ENCODE results near the gene CNTRL. TPM values are rescaled to one million over a fixed set of nuclear protein-coding genes. Genes with fewer than 3 reads are reported as not detected.

CNTRL gene
- total RNA-seq, 3 donors from 2014 or later (not counting 1 experiment from before 2014, with no cell fraction given): 59.1 to 74.3 (median 60.0) TPM

DNA sequence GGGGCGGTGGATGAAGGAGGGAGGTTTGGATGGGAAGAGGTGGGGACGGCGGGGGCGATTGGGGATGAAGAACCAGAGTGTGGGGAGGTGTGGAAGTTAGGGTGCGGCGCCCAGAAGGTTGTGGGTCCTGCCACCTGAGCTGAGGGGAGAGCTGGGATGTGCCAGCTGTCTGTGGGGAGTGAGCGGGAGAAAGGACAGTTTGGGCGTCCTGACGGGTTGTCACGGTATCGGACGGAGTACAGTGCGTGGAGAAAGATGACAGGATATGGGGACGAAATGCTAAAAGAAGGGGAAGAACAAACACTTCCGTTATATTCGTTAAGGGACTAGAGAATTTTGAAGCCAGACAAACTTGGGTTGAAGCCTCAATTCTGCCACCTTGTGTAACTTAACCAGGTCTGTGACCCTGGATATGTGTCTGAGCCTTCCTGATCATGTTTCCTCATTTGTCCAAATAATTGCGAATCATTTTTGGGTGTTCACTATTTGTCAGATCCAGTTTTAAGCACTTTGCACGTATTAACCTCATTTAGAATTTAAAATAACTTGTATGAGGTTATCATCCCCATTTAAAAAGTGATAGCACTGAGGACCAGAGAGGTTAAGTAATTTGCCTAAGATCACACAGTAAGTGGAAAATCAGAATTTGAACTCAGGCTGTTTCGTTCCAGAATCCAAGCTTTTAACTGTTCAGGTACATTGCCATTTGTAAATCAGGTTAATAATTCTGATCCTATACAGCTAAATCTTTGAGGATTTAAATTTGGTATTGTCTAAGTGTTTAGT lies 689 bp downstream of the CNTRL start:
- peak overlapping the region; percentile 100 for H3K4me3 Mint-ChIP-seq

GRCh38 chr9:121082075-121082474 lies 7.3 kb downstream of the CNTRL start:
- Mint-ChIP-seq H3K27ac (peak overlapping the region in 1 of 2 donors; percentile 59), H3K27me3 (ENCODE audit: low read depth in 2 of 2) (no peaks in the 10 kb centered on the region), H3K4me1 (peaks cover 3 to 12% of the 10 kb centered on the region in 2 donors), H3K36me3 (peaks cover 15% of the 10 kb centered on the region), H3K4me3 (no peak overlapping the region), H3K9me3 (no peaks in the 10 kb centered on the region)
- TF ChIP-seq, protein P1, sequence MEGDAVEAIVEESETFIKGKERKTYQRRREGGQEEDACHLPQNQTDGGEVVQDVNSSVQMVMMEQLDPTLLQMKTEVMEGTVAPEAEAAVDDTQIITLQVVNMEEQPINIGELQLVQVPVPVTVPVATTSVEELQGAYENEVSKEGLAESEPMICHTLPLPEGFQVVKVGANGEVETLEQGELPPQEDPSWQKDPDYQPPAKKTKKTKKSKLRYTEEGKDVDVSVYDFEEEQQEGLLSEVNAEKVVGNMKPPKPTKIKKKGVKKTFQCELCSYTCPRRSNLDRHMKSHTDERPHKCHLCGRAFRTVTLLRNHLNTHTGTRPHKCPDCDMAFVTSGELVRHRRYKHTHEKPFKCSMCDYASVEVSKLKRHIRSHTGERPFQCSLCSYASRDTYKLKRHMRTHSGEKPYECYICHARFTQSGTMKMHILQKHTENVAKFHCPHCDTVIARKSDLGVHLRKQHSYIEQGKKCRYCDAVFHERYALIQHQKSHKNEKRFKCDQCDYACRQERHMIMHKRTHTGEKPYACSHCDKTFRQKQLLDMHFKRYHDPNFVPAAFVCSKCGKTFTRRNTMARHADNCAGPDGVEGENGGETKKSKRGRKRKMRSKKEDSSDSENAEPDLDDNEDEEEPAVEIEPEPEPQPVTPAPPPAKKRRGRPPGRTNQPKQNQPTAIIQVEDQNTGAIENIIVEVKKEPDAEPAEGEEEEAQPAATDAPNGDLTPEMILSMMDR (IDR thresholded peaks at IDR 0.05): no peak
- Histone ChIP-seq H3K9me3 (ENCODE audit: control insufficient read depth, insufficient read depth, low read length) (no peaks in the 10 kb centered on the region), H3K4me1 (ENCODE audit: control insufficient read depth, insufficient read depth, low read length) (no peaks in the 10 kb centered on the region), H3K36me3 (ENCODE audit: control insufficient read depth, insufficient read depth, low read length) (peaks cover 35% of the 10 kb centered on the region), H3K27me3 (ENCODE audit: control insufficient read depth, insufficient read depth, low read length) (no peaks in the 10 kb centered on the region), H3K4me3 (ENCODE audit: low read length) (no peak overlapping the region), H3K27ac (ENCODE audit: low read length) (no peak overlapping the region)
- DNase-seq (no peak), ATAC-seq (no peak)
- 88% methylated on average over 1 of the region's 1 CpG for WGBS (ENCODE audit: insufficient coverage)
- intact Hi-C loops (cut with micrococcal nuclease): no loop called here

More for the DNA sequence above, 689 bp downstream of the CNTRL start:
- H3K9me3 ChIP-seq (ENCODE audit: control insufficient read depth, insufficient read depth, low read length): no peaks in the 10 kb centered on the region
- peak in 1 of 2 donors; percentile 67 for DNase-seq
- no peaks in the 10 kb centered on the region for H3K27me3 ChIP-seq (ENCODE audit: control insufficient read depth, insufficient read depth, low read length)
- peak; percentile 9 to 33 (median 12) for ATAC-seq
- no peaks in the 10 kb centered on the region for H3K27me3 Mint-ChIP-seq (ENCODE audit: low read depth in 2 of 2)
- 7% methylated on average over 19 of the region's 19 CpGs for WGBS (ENCODE audit: insufficient coverage)
- peaks cover 20% of the 10 kb centered on the region for H3K4me1 ChIP-seq (ENCODE audit: control insufficient read depth, insufficient read depth, low read length)
- no peaks in the 10 kb centered on the region for H3K9me3 Mint-ChIP-seq
- no peaks in the 10 kb centered on the region for H3K36me3 Mint-ChIP-seq
- peak overlapping the region; percentile 84 for H3K4me3 ChIP-seq (ENCODE audit: low read length)
- intact Hi-C loops (cut with micrococcal nuclease): loop anchor here (2.0 kb wide), 3 partner anchors 45 to 233 kb away; partner anchors contain the start of genes PSMD5 and RAB14
- peaks cover under 1% of the 10 kb centered on the region for H3K36me3 ChIP-seq (ENCODE audit: control insufficient read depth, insufficient read depth, low read length)
- H3K27ac ChIP-seq (ENCODE audit: low read length): peak overlapping the region; percentile 77
- H3K27ac Mint-ChIP-seq: peak overlapping the region; percentile 94 to 95
- peaks cover 44 to 46% of the 10 kb centered on the region in 2 donors for H3K4me1 Mint-ChIP-seq
- TF ChIP-seq, protein P1 (IDR thresholded peaks at IDR 0.05): no peak

- H3K27me3 Mint-ChIP-seq (ENCODE audit: low read depth in 2 of 2): no peaks in the 10 kb centered on the region
- H3K36me3 ChIP-seq (ENCODE audit: control insufficient read depth, insufficient read depth, low read length): peaks cover 46% of the 10 kb centered on the region
- H3K4me1 Mint-ChIP-seq: peaks cover 7 to 14% of the 10 kb centered on the region in 2 donors
- TF ChIP-seq, protein P1 (IDR thresholded peaks at IDR 0.05): no peak
- DNase-seq (no peak), ATAC-seq (no peak)
- H3K4me1 ChIP-seq (ENCODE audit: control insufficient read depth, insufficient read depth, low read length): no peaks in the 10 kb centered on the region
- H3K36me3 Mint-ChIP-seq: peaks cover 15% of the 10 kb centered on the region
- no peak overlapping the region for H3K4me3 ChIP-seq (ENCODE audit: low read length)
- WGBS (ENCODE audit: insufficient coverage): 89% methylated on average over 1 of the region's 1 CpG
- intact Hi-C loops (cut with micrococcal nuclease): no loop called here
- no peak overlapping the region for H3K4me3 Mint-ChIP-seq
- H3K27ac ChIP-seq (ENCODE audit: low read length): no peak overlapping the region
- H3K27me3 ChIP-seq (ENCODE audit: control insufficient read depth, insufficient read depth, low read length): no peaks in the 10 kb centered on the region
- H3K9me3 Mint-ChIP-seq: no peaks in the 10 kb centered on the region
- no peaks in the 10 kb centered on the region for H3K9me3 ChIP-seq (ENCODE audit: control insufficient read depth, insufficient read depth, low read length)
- no peak overlapping the region for H3K27ac Mint-ChIP-seq
Observed at GRCh38 chr9:121085661-121086060, 10.9 kb downstream of the CNTRL start.

Data from natural killer cell (primary cell).